ENCODE measurements around the gene MAPKAP1. TPM values are rescaled to one million over a fixed set of nuclear protein-coding genes. Genes with fewer than 3 reads are reported as not detected.

MAPKAP1 gene
- total and polyA plus RNA-seq, 9 of the 15 experiments (the other 6 are each of a cell fraction or from before 2014, with no cell fraction given), result 2.6 to 82.1 (median 61.1) TPM

- no peak for TF ChIP-seq KLF13 (tag; IDR thresholded peaks at IDR 0.05; ENCODE audit: borderline replicate concordance, low read depth)
- no peak for TF ChIP-seq ZNF280A (IDR thresholded peaks at IDR 0.05; ENCODE audit: low read depth, partially characterized antibody)
- TF ChIP-seq RBM39 (optimal IDR thresholded peaks at IDR 0.05; ENCODE audit: low read depth, low read length), result no peak
- 0 out of 4 replicates have a peak, but pooled peaks of 1 of the 2 experiments have one; percentile 38 for TF ChIP-seq FOXA3 (CRISPR knock-in tag; conservative IDR thresholded peaks at IDR 0.05 in 1 of 2, IDR thresholded peaks at IDR 0.05 in 1 of 2)
- TF ChIP-seq THRAP3 (IDR thresholded peaks at IDR 0.05; ENCODE audit: borderline replicate concordance), result no peak
- no peak for TF ChIP-seq HES1 (IDR thresholded peaks at IDR 0.05; ENCODE audit: low read depth)
- TF ChIP-seq ZC3H4 (CRISPR knock-in tag; IDR thresholded peaks at IDR 0.05; ENCODE audit: borderline replicate concordance), result no peak
- TF ChIP-seq ASH1L (IDR thresholded peaks at IDR 0.05; ENCODE audit: borderline replicate concordance, low read depth, partially characterized antibody), result peak; percentile 34
- no peak for TF ChIP-seq ZNF407 (IDR thresholded peaks at IDR 0.05; ENCODE audit: low read depth)
- no peak for TF ChIP-seq ATF1 (CRISPR knock-in tag; IDR thresholded peaks at IDR 0.05)
- peak; percentile 25; the same call in 1 of the 2 replicates for TF ChIP-seq ATF1 (tag; IDR thresholded peaks at IDR 0.05)
- peak; percentile 56; the same call in 1 of the 2 replicates for TF ChIP-seq PBX2 (CRISPR knock-in tag; IDR thresholded peaks at IDR 0.05; ENCODE audit: low read depth)
- no peak for TF ChIP-seq PBX2 (tag; conservative IDR thresholded peaks at IDR 0.05; ENCODE audit: low read depth)
These were observed 39.2 kb upstream of the MAPKAP1 start (continued) for GRCh38 chr9:125746017-125746773.

Measured in K562 (cell line).